Duodenal mucosa (tissue), 2 donors: ENCODE measurements around the gene CEACAM4.

Source experiments
- H3K27ac ChIP-seq: one replicate; pipeline ENCODE4 v1.7.0; 2013; ENCODE audit warnings: low read depth, low read length
- H3K27me3 ChIP-seq, 2 donors: one replicate each; pipeline ENCODE4 v1.7.0; 2013; ENCODE audit warnings: low read length in 2 of 2, control low read depth in 1 of 2; ENCODE audit not compliant: insufficient read depth in 2 of 2, control insufficient read depth in 1 of 2
- H3K36me3 ChIP-seq, 2 donors: one replicate each; pipeline ENCODE4 v1.7.0; 2013; ENCODE audit warnings: low read length in 2 of 2, control low read depth in 1 of 2; ENCODE audit not compliant: insufficient read depth in 2 of 2, control insufficient read depth in 1 of 2
- H3K4me1 ChIP-seq, 2 donors: one replicate each; pipeline ENCODE4 v1.7.0; 2013; ENCODE audit warnings: low read length in 2 of 2, control low read depth in 1 of 2; ENCODE audit not compliant: insufficient read depth in 2 of 2, control insufficient read depth in 1 of 2
- H3K4me3 ChIP-seq, 2 donors: one replicate each; pipeline ENCODE4 v1.7.0; 2013; ENCODE audit warnings: low read length in 2 of 2, low read depth in 1 of 2
- H3K9ac ChIP-seq, 2 donors: one replicate each; pipeline ENCODE4 v1.7.0; 2013; ENCODE audit warnings: low read length in 2 of 2, low read depth in 1 of 2
- H3K9me3 ChIP-seq, 2 donors: one replicate each; pipeline ENCODE4 v1.7.0; 2013; ENCODE audit warnings: low read length in 2 of 2, control low read depth in 1 of 2; ENCODE audit not compliant: control insufficient read depth in 1 of 2

The CEACAM4 gene

DNA sequence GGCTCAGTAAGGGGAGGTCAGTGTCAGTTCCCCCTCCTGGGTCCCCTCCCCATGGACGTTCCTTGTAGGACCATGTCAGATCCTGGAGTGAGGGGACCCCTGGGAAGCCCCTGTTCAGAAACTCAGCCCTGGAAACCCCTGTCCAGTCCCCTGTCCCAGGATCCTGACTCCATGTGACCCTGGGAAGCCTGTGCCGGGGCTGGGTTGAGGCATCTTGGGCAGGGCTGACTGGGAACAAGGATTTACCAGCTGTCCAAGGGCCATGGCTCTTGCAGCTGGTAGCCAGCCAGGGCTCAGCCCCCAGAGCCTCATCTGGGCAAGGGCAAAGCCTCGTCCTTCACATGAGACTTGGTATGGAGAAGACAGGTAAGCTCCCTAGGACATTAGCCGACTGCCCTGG lies 25.1 kb downstream of the CEACAM4 start:
- Histone ChIP-seq H3K4me3 (no peak overlapping the region), H3K27me3 (peaks cover 0 to 3% of the 10 kb centered on the region in 2 donors), H3K9me3 (no peaks in the 10 kb centered on the region), H3K36me3 (no peaks in the 10 kb centered on the region), H3K27ac (no peak overlapping the region), H3K9ac (no peak overlapping the region), H3K4me1 (no peaks in the 10 kb centered on the region)

- H3K27me3 ChIP-seq: peaks cover 0 to 10% of the 10 kb centered on the region in 2 donors
- H3K27ac ChIP-seq: no peak overlapping the region
- H3K4me3 ChIP-seq: no peak overlapping the region
- no peaks in the 10 kb centered on the region for H3K36me3 ChIP-seq
- no peak overlapping the region for H3K9ac ChIP-seq
- H3K4me1 ChIP-seq: no peaks in the 10 kb centered on the region
- H3K9me3 ChIP-seq: no peaks in the 10 kb centered on the region
Observed at GRCh38 chr19:41599175-41599966, 27.5 kb downstream of the CEACAM4 start.

DNA sequence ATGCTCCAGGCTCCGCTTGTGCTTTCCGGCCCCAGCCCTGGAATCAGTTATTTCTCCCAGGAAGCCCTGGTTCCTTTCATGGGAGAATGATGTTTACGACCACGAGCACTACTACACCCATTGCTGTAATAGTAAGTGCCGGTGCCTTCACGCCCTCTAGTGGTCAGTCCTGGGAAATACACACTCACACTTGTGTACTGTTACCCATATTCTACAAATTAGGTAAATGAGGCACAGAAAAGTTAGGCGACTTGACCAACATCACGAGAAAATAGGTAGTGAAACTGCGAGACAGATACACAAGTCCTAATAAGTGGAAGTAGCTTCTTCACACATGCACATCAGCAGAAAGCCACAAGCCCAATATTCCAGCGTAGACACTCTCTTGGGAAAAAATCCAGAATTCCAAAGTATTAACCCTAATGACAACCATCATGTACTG lies 29.3 kb downstream of the CEACAM4 start:
- no peak overlapping the region for H3K4me3 ChIP-seq
- H3K36me3 ChIP-seq: no peaks in the 10 kb centered on the region
- no peak overlapping the region for H3K27ac ChIP-seq
- no peaks in the 10 kb centered on the region for H3K9me3 ChIP-seq
- no peaks in the 10 kb centered on the region for H3K4me1 ChIP-seq
- H3K9ac ChIP-seq: no peak overlapping the region
- H3K27me3 ChIP-seq: peaks cover 0 to 10% of the 10 kb centered on the region in 2 donors

- no peaks in the 10 kb centered on the region for H3K4me1 ChIP-seq
- no peak overlapping the region for H3K9ac ChIP-seq
- no peaks in the 10 kb centered on the region for H3K36me3 ChIP-seq
- no peaks in the 10 kb centered on the region for H3K9me3 ChIP-seq
- no peak overlapping the region for H3K4me3 ChIP-seq
- H3K27ac ChIP-seq: no peak overlapping the region
- H3K27me3 ChIP-seq: peaks cover 0 to 10% of the 10 kb centered on the region in 2 donors
Observed at GRCh38 chr19:41595890-41596280, 31.0 kb downstream of the CEACAM4 start.

- H3K27me3 ChIP-seq: peaks cover 0 to 10% of the 10 kb centered on the region in 2 donors
- no peaks in the 10 kb centered on the region for H3K36me3 ChIP-seq
- H3K4me1 ChIP-seq: no peaks in the 10 kb centered on the region
- no peaks in the 10 kb centered on the region for H3K9me3 ChIP-seq
- H3K27ac ChIP-seq: no peak overlapping the region
- no peak overlapping the region for H3K9ac ChIP-seq
- H3K4me3 ChIP-seq: no peak overlapping the region
Observed at GRCh38 chr19:41595258-41595889, 31.5 kb downstream of the CEACAM4 start.

DNA sequence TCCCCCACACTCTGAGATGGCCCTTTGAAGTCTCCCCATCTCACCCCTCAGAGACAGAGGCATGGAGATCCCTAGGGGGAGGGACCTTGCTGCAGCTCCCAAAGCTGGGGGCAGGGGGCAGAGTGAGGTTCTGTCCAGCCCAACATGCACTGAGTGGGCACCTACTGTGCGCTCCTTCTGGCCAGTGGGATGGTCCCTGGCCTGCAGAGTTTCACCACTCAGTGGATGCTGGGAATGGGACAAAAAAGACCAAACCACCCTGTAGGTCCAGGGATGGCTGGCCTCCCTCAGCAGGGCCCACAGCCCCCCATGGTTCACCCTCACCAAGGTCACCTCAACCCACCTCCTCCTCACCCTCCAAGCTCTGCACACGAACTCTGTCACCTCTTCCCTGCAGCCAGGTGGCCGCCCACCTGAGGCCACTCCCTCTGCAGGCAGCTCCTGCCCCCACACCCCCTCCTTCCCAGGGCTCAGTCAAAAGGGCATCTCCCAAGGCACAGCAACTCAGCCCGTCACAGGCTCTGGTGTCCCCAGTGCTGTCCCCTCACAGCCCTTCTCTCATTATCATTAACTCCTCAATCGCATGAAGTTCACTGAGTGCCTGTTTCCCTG lies 34.8 kb downstream of the CEACAM4 start:
- no peaks in the 10 kb centered on the region for H3K4me1 ChIP-seq
- peaks cover 0 to 10% of the 10 kb centered on the region in 2 donors for H3K27me3 ChIP-seq
- H3K9me3 ChIP-seq: no peaks in the 10 kb centered on the region

DNA sequence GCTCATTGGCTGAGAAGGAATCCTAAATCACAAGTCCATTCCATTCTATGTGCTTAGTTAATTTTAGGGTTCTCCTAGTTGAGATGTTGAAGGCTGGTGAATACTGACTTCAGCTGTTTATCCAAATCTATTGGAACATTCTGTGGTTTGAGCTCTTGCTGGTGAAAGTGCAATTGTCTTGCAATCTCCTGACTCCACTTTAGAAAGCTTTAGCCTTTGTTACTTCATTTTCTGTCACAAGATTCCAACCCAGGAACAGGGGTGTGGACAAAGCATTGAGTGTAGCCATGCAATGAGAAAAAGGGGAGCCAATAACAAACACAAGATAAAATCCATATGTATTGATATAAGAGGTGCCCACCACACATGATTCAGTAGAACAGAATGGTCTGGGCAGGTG lies 35.9 kb downstream of the CEACAM4 start:
- Histone ChIP-seq H3K27me3 (no peaks in the 10 kb centered on the region), H3K27ac (no peak overlapping the region), H3K4me3 (no peak overlapping the region), H3K4me1 (no peaks in the 10 kb centered on the region), H3K36me3 (no peaks in the 10 kb centered on the region), H3K9me3 (no peaks in the 10 kb centered on the region), H3K9ac (no peak overlapping the region)

More for the DNA sequence above, 34.8 kb downstream of the CEACAM4 start:
- Histone ChIP-seq H3K4me3 (no peak overlapping the region), H3K9ac (no peak overlapping the region), H3K27ac (no peak overlapping the region), H3K36me3 (no peaks in the 10 kb centered on the region)

DNA sequence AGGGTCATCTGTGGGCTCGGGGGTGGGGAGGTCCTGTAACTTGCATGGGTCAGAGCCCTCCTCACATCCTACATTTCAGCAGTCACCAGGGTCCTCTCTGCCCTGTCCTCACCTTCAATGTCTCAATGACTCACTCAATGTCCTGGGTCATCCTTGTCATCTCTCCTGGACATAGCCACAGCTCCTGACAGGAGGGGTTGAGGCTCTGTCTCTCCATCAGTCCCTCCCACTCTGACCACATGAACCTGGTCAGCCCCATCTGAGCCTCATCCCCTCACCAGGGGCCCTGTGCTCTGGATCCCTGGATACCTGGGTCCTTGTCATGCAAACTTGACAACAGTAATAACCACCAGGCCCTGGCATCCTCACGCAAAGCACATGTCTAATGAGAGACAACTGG lies 37.5 kb downstream of the CEACAM4 start:
- Histone ChIP-seq H3K4me3 (no peak overlapping the region), H3K27ac (no peak overlapping the region), H3K9ac (no peak overlapping the region), H3K27me3 (no peaks in the 10 kb centered on the region), H3K36me3 (no peaks in the 10 kb centered on the region), H3K9me3 (no peaks in the 10 kb centered on the region), H3K4me1 (no peaks in the 10 kb centered on the region)

DNA sequence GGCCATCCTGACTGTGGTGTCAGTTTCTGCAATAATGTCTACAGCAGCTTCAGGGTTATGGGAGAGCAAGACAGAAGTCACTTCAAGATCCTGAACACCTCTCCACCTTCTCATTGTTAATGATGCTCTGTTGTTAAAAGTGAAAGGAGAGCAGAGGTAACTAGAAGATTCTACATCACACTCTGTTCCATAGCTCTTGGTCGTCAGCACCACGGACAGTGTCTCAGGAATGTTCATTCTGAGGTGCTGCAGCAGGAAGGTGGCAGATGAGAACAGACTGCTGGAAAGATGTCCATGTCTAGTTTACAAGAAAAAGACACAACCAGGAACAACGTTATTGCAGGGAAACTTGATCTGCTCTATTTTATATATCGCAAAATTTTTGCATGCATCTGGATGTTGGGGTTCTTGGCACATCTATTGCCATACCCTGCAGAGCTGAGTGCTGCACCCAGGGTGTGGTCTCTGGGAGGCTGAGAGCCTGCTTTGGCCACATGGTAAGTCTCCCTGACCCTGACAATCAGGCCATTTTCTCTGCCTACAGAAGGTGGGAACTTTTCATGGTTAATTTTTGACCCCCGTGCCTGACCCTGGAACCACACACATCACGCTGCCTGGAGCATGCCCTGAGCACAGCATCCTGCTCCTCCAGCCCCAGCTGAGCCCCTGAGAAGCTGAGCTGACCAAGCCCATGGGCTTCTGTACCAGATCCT lies 38.2 kb downstream of the CEACAM4 start:
- no peak overlapping the region for H3K9ac ChIP-seq
- no peaks in the 10 kb centered on the region for H3K9me3 ChIP-seq
- no peak overlapping the region for H3K4me3 ChIP-seq
- no peaks in the 10 kb centered on the region for H3K27me3 ChIP-seq
- H3K27ac ChIP-seq: no peak overlapping the region
- H3K4me1 ChIP-seq: no peaks in the 10 kb centered on the region
- no peaks in the 10 kb centered on the region for H3K36me3 ChIP-seq

- no peaks in the 10 kb centered on the region for H3K36me3 ChIP-seq
- H3K9me3 ChIP-seq: no peaks in the 10 kb centered on the region
- H3K9ac ChIP-seq: no peak overlapping the region
- H3K4me1 ChIP-seq: no peaks in the 10 kb centered on the region
- H3K4me3 ChIP-seq: no peak overlapping the region
- H3K27me3 ChIP-seq: no peaks in the 10 kb centered on the region
- H3K27ac ChIP-seq: no peak overlapping the region
Observed at GRCh38 chr19:41587838-41588210, 39.0 kb downstream of the CEACAM4 start.
